HEK293T (cell line): ENCODE measurements around the gene ANKMY1.

ENCODE experiments used
- ARNT ChIP-seq: fragments of 450-650 bp; IDR thresholded peaks from 2 replicates; pipeline ENCODE4 v1.6.1; 2017; ENCODE audit warnings: mild to moderate bottlenecking
- BHLHE40 ChIP-seq: fragments of 450-650 bp; IDR thresholded peaks from 2 replicates; pipeline ENCODE4 v1.6.1; 2016; ENCODE audit warnings: mild to moderate bottlenecking, moderate library complexity, borderline replicate concordance
- CTBP1 ChIP-seq: fragments of 450-650 bp; IDR thresholded peaks from 2 replicates; pipeline ENCODE4 v1.6.1; 2016; ENCODE audit warnings: borderline replicate concordance
- ELF4 ChIP-seq: fragments of 450-650 bp; IDR thresholded peaks from 2 replicates; pipeline ENCODE4 v1.6.1; 2017; ENCODE audit warnings: antibody characterized with exemption
- FOXA1 ChIP-seq: fragments of 450-650 bp; IDR thresholded peaks from 2 replicates; pipeline ENCODE4 v1.6.1; 2016; ENCODE audit warnings: mild to moderate bottlenecking
- FOXK2 ChIP-seq: fragments of 450-650 bp; IDR thresholded peaks from 2 replicates; pipeline ENCODE4 v1.6.1; 2016; ENCODE audit warnings: mild to moderate bottlenecking
- FOXM1 ChIP-seq: fragments of 450-650 bp; IDR thresholded peaks from 2 replicates; pipeline ENCODE4 v1.6.1; 2017; ENCODE audit warnings: mild to moderate bottlenecking, borderline replicate concordance
- HDGF ChIP-seq: fragments of 450-650 bp; IDR thresholded peaks from 2 replicates; pipeline ENCODE4 v1.6.1; 2017; ENCODE audit warnings: antibody characterized with exemption, borderline replicate concordance
- NFRKB ChIP-seq: fragments of 450-650 bp; IDR thresholded peaks from 2 replicates; pipeline ENCODE4 v1.6.1; 2016; ENCODE audit warnings: mild to moderate bottlenecking, moderate library complexity
- SP1 ChIP-seq: fragments of 450-650 bp; IDR thresholded peaks from 2 replicates; pipeline ENCODE4 v1.6.1; 2017
- SUZ12 ChIP-seq: fragments of 450-650 bp; IDR thresholded peaks from 2 replicates; pipeline ENCODE4 v1.6.1; 2016; ENCODE audit warnings: mild to moderate bottlenecking
- TARDBP ChIP-seq: fragments of 450-650 bp; IDR thresholded peaks from 2 replicates; pipeline ENCODE4 v1.6.1; 2016
- ZNF384 ChIP-seq: fragments of 450-650 bp; IDR thresholded peaks from 2 replicates; pipeline ENCODE4 v1.6.1; 2016
- TF ChIP-seq, protein P1 (sequence below): fragments of 450-650 bp; IDR thresholded peaks from 2 replicates; pipeline ENCODE4 v1.6.1; 2016

GRCh38 chr2:240465268-240465764, 92.5 kb downstream of the ANKMY1 start:
- TF ChIP-seq BHLHE40 (no peak), NFRKB (no peak), CTBP1 (no peak), FOXM1 (no peak), SP1 (no peak), HDGF (no peak), SUZ12 (no peak), ZNF384 (no peak), FOXK2 (no peak), FOXA1 (no peak), TARDBP (no peak), ARNT (no peak), ELF4 (no peak)
- TF ChIP-seq, protein P1, sequence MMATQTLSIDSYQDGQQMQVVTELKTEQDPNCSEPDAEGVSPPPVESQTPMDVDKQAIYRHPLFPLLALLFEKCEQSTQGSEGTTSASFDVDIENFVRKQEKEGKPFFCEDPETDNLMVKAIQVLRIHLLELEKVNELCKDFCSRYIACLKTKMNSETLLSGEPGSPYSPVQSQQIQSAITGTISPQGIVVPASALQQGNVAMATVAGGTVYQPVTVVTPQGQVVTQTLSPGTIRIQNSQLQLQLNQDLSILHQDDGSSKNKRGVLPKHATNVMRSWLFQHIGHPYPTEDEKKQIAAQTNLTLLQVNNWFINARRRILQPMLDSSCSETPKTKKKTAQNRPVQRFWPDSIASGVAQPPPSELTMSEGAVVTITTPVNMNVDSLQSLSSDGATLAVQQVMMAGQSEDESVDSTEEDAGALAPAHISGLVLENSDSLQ: no peak
